Measurements from ENCODE around the gene TTC39C. TPM values are rescaled to one million over a fixed set of nuclear protein-coding genes. Genes with fewer than 3 reads are reported as not detected.
"Not testable (repeated sequence)": the region's sequence is repeated elsewhere in the genome, so short reads cannot be mapped to it uniquely, and the experiment has no call there.

Gene TTC39C
- total RNA-seq, 2 experiments from 2014 or later, result 55.8 to 56.4 TPM

- ChIA-PET POLR2A (no interaction called here), CTCF (interaction anchor here (0.7 to 1.1 kb wide), 2 partner anchors 9 to 160 kb away, joined by 3 to 4 read pairs; no protein-coding TSS in a partner anchor)
Observed at GRCh38 chr18:24111936-24112335, 97.4 kb downstream of the TTC39C start.

- ChIA-PET POLR2A (no interaction called here), CTCF (interaction anchor here (1.1 kb wide), 1 partner anchor 9 kb away, joined by 4 read pairs; no protein-coding TSS in a partner anchor)
Observed at GRCh38 chr18:24112464-24112863, 97.9 kb downstream of the TTC39C start.

- CTCF ChIA-PET, result interaction anchor here (0.5 kb wide), 1 partner anchor 177 kb away, joined by 3 read pairs; no protein-coding TSS in a partner anchor
- POLR2A ChIA-PET, result interaction anchor here (0.7 kb wide), 1 partner anchor 1042 kb away, joined by 3 read pairs; no protein-coding TSS in a partner anchor
Observed at GRCh38 chr18:24112874-24113615, 98.5 kb downstream of the TTC39C start.

GRCh38 chr18:24114924-24115549 lies 100.5 kb downstream of the TTC39C start:
- CTCF ChIA-PET, result interaction anchor here (1.1 to 1.4 kb wide), 2 partner anchors 96 to 197 kb away, joined by 3 to 4 read pairs; no protein-coding TSS in a partner anchor
- POLR2A ChIA-PET, result no interaction called here

- CTCF ChIA-PET, result interaction anchor here (1.1 to 1.4 kb wide), 2 partner anchors 97 to 197 kb away, joined by 3 to 4 read pairs; no protein-coding TSS in a partner anchor
- POLR2A ChIA-PET, result no interaction called here
Observed at GRCh38 chr18:24115628-24116027, 101.1 kb downstream of the TTC39C start.

GRCh38 chr18:24118750-24119577 lies 104.4 kb downstream of the TTC39C start:
- POLR2A ChIA-PET, result no interaction called here
- CTCF ChIA-PET, result interaction anchor here (0.7 to 1.5 kb wide), 3 partner anchors 30 to 308 kb away, joined by 3 to 4 read pairs (median 3); no protein-coding TSS in a partner anchor

GRCh38 chr18:24120676-24121075 lies 106.1 kb downstream of the TTC39C start:
- ChIA-PET CTCF (interaction anchor here (1.2 to 1.5 kb wide), 2 partner anchors 9 to 178 kb away, joined by 3 to 4 read pairs; no protein-coding TSS in a partner anchor), POLR2A (no interaction called here)

- POLR2A ChIA-PET, result no interaction called here
- CTCF ChIA-PET, result interaction anchor here (1.2 kb wide), 1 partner anchor 10 kb away, joined by 4 read pairs; no protein-coding TSS in a partner anchor
Observed at GRCh38 chr18:24121625-24122024, 107.1 kb downstream of the TTC39C start.

- CTCF ChIA-PET, result interaction anchor here (0.7 kb wide), 1 partner anchor 186 kb away, joined by 3 read pairs; no protein-coding TSS in a partner anchor
- POLR2A ChIA-PET, result no interaction called here
Observed at GRCh38 chr18:24126155-24126961, 111.8 kb downstream of the TTC39C start.

- ChIA-PET POLR2A (no interaction called here), CTCF (no interaction called here)
Observed at GRCh38 chr18:24127735-24128134, 113.2 kb downstream of the TTC39C start.

GRCh38 chr18:24128700-24129099 lies 114.1 kb downstream of the TTC39C start:
- ChIA-PET CTCF (interaction anchor here (0.7 kb wide), 1 partner anchor 46 kb away, joined by 3 read pairs; no protein-coding TSS in a partner anchor), POLR2A (no interaction called here)

GRCh38 chr18:24130494-24130893 lies 115.9 kb downstream of the TTC39C start:
- CTCF ChIA-PET, result no interaction called here
- POLR2A ChIA-PET, result no interaction called here

- ChIA-PET POLR2A (no interaction called here), CTCF (no interaction called here)
Observed at GRCh38 chr18:24136967-24137373, 122.4 kb downstream of the TTC39C start.

GRCh38 chr18:24138409-24138788 lies 123.8 kb downstream of the TTC39C start:
- ChIA-PET POLR2A (no interaction called here), CTCF (interaction anchor here (1.2 to 1.3 kb wide), 2 partner anchors 123 to 550 kb away, joined by 3 read pairs; no protein-coding TSS in a partner anchor)

GRCh38 chr18:24138789-24139616 lies 124.4 kb downstream of the TTC39C start, which contains the start of gene CABYR:
TSS of gene CABYR (plus strand) at chr18:24139062. CDS start at chr18:24143115, 4,053 bp downstream.
- ChIA-PET POLR2A (interaction anchor here (0.5 kb wide), 1 partner anchor 375 kb away, joined by 3 read pairs; no protein-coding TSS in a partner anchor), CTCF (interaction anchor here (1.2 to 1.3 kb wide), 2 partner anchors 124 to 551 kb away, joined by 3 read pairs; no protein-coding TSS in a partner anchor)

GRCh38 chr18:24140697-24141096 lies 126.1 kb downstream of the TTC39C start:
- ChIA-PET CTCF (no interaction called here), POLR2A (no interaction called here)

GRCh38 chr18:24142376-24142775 lies 127.8 kb downstream of the TTC39C start:
- ChIA-PET POLR2A (no interaction called here), CTCF (no interaction called here)

- POLR2A ChIA-PET, CTCF ChIA-PET: not testable (repeated sequence)
Observed at GRCh38 chr18:24149591-24149990, 135.0 kb downstream of the TTC39C start.
